HG02798 (cell line): ENCODE results near the gene CCDC90B.

ENCODE experiments used
- ATAC-seq: cut with Tn5 transposase; IDR thresholded peaks from one replicate; pipeline ENCODE4 v1.9.1; 2021; ENCODE audit warnings: mild to moderate bottlenecking; ENCODE audit not compliant: unreplicated experiment, poor library complexity

Gene CCDC90B

GRCh38 chr11:83249445-83249844, 36.7 kb downstream of the CCDC90B start:
- no peak for ATAC-seq

GRCh38 chr11:83241291-83241946, 44.7 kb downstream of the CCDC90B start:
- ATAC-seq, result peak; percentile 82

GRCh38 chr11:83238111-83238510, 48.1 kb downstream of the CCDC90B start:
- ATAC-seq, result no peak

- no peak for ATAC-seq
These were observed 50.3 kb downstream of the CCDC90B start for GRCh38 chr11:83235825-83236224.

GRCh38 chr11:83223457-83223856, 62.7 kb downstream of the CCDC90B start:
- ATAC-seq, result no peak

- ATAC-seq, result no peak
These were observed 63.7 kb downstream of the CCDC90B start for GRCh38 chr11:83222499-83222898.

DNA sequence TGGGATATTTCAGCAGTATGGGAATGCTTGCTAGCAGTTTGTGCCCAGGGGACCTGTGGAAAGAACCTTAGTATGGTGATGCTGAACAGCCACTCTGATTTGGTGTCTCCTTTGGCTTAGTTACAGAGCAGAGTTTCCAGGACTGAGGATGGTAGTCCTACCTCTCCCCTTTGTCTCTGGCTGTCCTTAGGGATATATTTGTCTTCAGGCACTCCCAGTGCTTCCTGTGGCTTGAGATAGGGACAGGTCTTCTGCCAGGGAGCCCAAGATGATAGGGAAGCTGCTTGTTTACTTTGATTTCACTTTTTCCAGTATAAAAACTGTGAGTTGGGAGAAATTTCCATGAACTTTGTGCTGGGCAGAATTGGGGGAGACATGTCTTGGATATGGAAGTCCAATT, 64.5 kb downstream of the CCDC90B start:
- no peak for ATAC-seq

DNA sequence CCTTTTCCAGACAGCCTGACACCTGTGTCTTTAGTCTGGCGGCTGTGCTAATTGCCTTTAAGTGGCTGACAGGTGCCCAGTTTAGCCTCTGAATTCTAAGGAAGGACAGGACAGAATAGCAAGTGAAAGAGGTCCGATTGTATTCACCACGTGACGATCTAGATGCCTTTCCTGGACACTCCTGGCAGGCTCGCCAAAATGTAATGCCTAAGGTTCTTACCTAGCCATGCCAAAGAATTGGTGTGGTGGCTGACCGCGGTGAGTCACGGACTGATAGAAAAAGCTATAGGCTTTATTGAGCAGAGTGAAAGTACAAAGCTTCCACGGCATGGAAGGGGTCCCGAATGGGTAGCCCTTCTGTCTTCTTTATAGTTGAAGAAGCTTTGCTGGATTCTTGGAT, 65.9 kb downstream of the CCDC90B start:
- ATAC-seq, result no peak

DNA sequence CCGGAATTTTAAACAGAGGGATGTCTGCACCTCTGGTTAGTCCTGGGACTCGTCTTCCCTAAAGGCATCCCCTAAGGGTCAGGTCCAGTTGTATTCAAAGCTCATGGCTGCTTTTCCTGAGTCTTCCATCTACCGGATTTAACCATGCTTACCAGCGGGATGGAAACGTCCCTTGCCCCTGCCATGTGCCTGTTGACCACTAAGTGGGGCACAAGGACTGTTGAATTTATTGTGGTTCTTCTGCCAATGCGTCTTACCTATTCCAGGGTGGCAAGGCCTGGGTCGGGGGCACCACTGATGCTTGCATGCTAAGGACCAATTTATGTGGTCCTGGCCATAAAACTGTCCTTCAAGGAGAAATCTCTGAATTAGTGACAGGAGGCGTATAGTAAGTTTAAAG, 67.1 kb downstream of the CCDC90B start:
- no peak for ATAC-seq
